ENCODE data around the gene PPARGC1A. TPM values are rescaled to one million over a fixed set of nuclear protein-coding genes. Genes with fewer than 3 reads are reported as not detected.

PPARGC1A gene
- total RNA-seq, 1 donor from 2014 or later: 28.9 TPM

DNA sequence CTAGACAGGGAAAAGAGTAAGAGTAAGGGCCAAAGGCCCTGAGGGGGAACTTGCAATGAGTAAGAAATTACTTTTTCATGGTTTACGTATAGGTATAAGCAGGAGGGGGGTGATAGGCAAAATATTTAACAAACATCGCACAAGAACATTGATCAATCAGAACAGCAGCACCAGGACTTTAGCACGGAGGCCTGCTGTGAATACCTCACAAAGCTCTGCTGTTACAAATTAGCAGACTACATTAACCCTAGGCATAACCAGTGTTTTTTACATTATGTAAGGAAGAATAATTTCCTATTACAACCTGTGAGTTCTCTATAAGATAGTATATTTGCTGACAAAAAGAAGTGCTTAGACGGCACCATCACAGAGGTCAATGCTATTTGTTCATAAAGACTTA lies 44.9 kb downstream of the PPARGC1A start:
- DNase-seq (ENCODE audit: low spot score): no peak

GRCh38 chr4:23839279-23839678 lies 50.6 kb downstream of the PPARGC1A start:
- no peak for DNase-seq (ENCODE audit: low spot score)

GRCh38 chr4:23838607-23839006 lies 51.2 kb downstream of the PPARGC1A start:
- DNase-seq (ENCODE audit: low spot score): no peak

GRCh38 chr4:23838131-23838530 lies 51.7 kb downstream of the PPARGC1A start:
- no peak for DNase-seq (ENCODE audit: low spot score)

GRCh38 chr4:23837371-23837770 lies 52.5 kb downstream of the PPARGC1A start:
- DNase-seq (ENCODE audit: low spot score): no peak

- no peak for DNase-seq (ENCODE audit: low spot score)
Measured at GRCh38 chr4:23835774-23836478, 53.9 kb downstream of the PPARGC1A start.

GRCh38 chr4:23828779-23829178 lies 61.1 kb downstream of the PPARGC1A start:
- no peak for DNase-seq (ENCODE audit: low spot score)

GRCh38 chr4:23828020-23828715 lies 61.7 kb downstream of the PPARGC1A start:
- DNase-seq (ENCODE audit: low spot score): no peak

- no peak for DNase-seq (ENCODE audit: low spot score)
Measured at GRCh38 chr4:23822181-23822580, 67.7 kb downstream of the PPARGC1A start.

DNA sequence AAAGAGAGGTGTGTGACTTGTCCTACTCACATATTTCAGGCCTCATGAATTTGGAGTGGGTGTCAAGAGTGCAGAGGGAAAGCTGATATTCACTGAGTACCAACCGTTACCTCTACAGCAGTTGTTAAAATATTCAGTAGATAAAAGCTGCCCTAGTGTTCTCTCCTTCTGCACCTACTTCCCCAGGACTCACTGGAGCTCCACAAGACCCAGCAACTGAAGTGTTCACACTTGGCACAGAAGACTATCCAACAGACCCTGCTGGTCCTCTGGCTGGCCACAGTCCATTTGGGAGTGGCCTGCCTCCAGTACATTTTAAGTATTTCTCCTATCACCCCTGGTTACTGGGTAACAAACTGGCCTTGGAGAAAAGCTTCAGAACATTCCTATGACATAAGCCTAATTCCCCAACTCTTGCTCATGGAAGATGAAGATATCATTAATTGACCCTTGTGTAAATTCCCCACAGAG lies 70.8 kb downstream of the PPARGC1A start:
- no peak for DNase-seq (ENCODE audit: low spot score)

DNA sequence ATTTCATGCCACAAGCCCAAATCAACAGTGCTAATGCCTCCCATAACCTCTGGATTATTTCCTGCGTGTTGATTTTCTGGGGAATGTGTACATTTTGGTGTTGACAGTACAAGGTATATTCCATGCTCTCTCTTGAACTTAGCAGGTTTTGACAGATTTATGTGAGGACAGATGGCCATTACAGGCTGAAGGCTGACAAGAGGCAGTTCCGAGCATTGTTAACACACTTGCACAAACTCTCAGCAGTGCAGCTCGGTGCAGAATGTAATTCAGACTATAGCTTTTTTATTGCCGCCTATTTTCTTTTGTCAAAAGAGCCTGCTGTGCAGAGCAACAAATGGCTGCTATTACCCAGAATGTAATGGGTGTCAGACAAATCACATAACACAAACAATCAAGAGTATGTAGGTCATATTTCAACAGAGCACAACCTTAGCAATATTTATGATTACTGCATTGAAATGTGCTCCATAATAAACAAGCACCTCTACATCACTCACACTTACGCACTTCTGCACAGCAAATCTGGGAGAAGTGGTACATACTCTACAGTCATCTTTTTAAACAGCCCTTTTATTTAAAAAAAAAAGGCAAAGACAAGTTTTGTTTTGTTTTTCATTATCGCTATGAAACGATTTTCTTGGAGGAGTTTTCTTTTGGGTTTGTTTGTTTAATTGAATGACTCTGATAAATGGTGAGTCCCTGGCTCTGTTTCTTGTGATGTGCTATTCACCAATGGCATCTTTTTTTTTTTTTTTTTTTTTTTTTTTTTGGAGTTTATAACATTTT lies 71.6 kb downstream of the PPARGC1A start:
- DNase-seq (ENCODE audit: low spot score): no peak

- DNase-seq (ENCODE audit: low spot score): no peak
Measured at GRCh38 chr4:23814996-23815660, 74.7 kb downstream of the PPARGC1A start.

DNA sequence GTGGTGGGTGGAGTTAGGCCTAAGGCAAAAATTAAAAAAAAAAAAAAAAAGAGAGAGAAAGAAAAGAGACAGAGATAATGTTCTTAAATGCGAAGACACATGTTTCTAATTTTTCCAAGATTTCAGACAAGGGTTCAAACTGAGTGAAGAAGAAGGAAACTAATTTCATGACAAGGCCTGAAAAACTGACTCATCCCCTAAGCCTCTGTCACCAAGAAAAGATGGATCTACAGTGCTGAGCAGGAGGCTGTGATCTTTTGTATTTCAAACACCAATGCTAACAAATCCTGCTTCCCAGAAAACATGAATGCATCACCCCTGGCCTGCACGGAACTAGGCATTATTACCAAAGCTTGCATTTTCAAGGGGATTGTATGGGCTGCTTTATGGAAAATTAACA lies 75.3 kb downstream of the PPARGC1A start:
- no peak for DNase-seq (ENCODE audit: low spot score)

GRCh38 chr4:23811161-23811560 lies 78.7 kb downstream of the PPARGC1A start:
- no peak for DNase-seq (ENCODE audit: low spot score)

DNA sequence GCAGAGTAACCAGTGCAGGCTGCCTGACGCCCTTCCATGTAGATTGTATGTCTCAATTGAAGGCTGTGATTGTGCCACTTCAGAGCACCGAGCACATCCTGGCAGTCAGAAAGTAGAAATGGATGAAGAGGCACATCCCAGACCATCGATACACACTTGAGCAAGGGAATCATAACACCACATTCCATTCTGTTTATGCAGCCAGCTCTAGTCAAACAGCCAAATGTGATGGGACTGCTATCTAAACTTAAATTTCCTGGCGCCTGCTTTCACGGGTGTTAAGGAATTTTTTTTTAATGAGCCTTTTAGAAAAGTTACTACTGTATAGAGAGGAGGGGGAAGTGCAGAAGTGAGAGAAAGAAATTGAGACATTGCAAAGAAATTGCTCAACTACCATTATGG lies 84.4 kb downstream of the PPARGC1A start:
- no peak for DNase-seq (ENCODE audit: low spot score)

GRCh38 chr4:23789762-23790161 lies 100.1 kb downstream of the PPARGC1A start:
- peak; percentile 47 for DNase-seq (ENCODE audit: low spot score)

DNA sequence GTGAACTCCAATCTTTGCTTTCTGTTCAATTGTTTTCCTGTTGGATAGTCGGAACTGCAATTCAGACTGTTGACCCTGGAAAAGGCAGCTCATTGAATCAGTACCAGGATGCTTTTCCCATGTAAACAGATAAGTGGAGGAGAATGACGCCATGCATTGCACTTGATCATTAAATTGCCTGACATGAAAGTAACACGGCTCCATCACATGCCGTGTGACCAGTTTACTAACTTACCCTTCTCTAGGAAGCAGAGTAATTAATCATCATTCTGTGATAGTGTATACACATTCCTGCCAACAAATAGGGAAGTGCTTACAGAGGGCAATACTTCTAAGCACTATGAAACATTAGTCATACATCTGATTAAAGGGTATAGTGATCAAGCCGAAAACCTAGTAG lies 101.4 kb downstream of the PPARGC1A start:
- DNase-seq (ENCODE audit: low spot score): peak; percentile 86

GRCh38 chr4:23788027-23788426 lies 101.8 kb downstream of the PPARGC1A start:
- no peak for DNase-seq (ENCODE audit: low spot score)

GRCh38 chr4:23782778-23783437 lies 106.9 kb downstream of the PPARGC1A start:
- DNase-seq (ENCODE audit: low spot score): no peak

- DNase-seq (ENCODE audit: low spot score): no peak
Measured at GRCh38 chr4:23779839-23780238, 110.0 kb downstream of the PPARGC1A start.

DNA sequence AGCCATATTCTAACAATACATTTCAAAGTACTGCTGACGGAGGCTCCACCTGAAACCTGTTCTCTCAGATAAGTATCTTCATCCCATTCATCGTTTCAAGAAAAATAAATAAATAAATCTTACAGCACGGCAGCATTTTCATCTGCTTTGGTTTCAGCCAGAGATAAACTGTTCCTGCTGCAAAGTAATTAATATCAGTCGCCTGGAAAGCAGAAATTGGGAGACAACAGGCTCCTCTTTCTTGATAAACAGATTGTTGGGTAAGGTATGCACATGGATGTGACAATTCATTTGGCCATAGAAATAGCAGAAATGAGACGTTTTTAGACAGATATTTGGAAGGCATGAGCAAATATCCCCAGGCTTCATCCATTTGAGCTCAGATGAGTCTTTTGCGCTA lies 110.4 kb downstream of the PPARGC1A start:
- DNase-seq (ENCODE audit: low spot score): no peak

All from mucosa of gallbladder (tissue), 1 donor.